ENCODE data around the gene SHISA9. TPM values are rescaled to one million over a fixed set of nuclear protein-coding genes. Genes with fewer than 3 reads are reported as not detected.

Gene SHISA9
- total RNA-seq, 1 experiment from 2014 or later = 0.34 TPM

DNA sequence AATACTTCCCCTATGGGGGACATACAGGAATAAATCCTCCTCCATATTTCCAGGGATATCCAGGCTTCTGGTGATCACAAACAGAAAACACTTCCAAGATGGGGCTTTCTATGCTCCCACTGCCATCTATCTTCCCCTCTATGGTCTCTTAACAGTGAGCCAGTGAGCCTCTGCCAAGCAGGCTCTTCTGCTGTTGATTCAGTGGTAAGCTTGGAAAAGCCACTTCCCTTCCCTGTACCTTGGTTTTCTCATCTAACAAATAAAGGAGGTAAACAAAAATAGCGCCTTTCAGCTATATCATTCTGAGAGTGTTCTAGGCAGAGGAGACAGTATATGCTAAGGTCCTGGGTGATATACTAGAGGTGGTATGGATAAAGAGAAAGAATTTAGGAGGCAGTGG is 368.0 kb downstream of the SHISA9 start:
- no peak for DNase-seq (ENCODE audit: low read depth)

DNA sequence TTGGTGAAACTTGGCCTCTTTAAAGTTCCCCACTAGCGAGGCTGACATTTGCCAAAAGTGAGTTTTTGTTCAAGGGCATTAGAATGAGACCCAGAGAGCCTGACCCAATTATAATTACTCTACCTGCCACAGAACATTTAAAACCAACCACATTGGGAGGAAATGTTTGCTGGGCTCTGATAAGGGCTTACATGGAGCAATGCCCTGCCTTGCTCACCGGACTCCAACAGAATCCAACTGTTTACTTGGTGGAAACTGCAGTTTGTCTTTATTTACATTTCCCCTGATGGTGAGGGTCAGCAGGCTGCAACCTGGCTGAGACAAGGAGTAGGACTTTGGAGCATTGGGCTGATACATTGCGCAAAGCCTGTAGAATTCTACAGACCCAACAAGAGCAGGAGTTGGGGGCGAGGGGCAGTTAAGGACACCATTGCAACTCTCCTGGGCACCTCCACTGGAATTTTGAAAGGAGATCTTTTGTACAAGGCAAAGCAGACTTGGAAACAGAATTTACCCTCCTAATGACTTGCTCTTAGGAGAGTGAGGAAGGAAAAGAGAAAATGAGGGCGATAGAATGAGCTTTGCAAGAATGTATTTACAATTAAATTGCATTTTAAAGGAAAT is 368.6 kb downstream of the SHISA9 start:
- DNase-seq (ENCODE audit: low read depth) = no peak

DNA sequence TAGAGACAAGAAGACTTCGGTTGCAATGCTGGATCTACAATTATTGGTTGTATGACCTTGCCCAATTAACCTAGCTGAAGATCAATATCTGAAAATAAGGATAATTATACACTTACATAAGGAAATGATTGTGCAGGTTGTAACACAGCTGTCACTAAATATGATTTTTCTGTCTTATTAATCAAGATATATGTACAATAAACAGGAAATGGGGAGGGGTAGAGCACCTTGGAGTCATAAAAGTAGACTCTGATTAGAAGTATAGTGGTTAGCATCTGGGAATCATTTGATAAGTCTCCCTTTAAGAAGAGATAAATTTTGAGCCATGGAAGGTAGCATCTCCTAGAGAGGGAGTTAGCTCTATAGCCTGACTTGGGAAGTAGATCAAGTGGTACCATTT is 369.2 kb downstream of the SHISA9 start:
- DNase-seq (ENCODE audit: low read depth) = no peak

DNA sequence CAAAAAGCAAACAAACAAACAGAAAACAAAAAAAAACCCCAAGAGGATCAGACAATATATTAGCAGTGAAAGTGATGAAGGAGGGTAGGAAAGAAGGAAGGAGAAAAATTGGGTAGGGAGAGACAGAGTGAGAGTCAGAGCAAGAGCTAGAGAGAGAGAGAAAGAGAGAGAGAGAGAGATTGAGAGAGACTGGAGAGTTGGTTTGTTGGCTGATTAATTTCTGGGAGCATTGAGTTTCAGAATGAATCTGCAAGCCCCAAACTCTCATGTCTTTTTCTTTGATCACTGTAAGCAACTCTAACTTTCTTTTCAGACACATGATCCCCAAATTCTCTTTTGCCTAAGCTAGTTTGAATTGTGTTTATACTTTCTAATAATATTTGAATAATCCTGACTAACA is 388.1 kb downstream of the SHISA9 start:
- peak; percentile 1 for DNase-seq (ENCODE audit: low read depth)

Other genes with a start within 250 kb of the SHISA9 start
- 40.1 and 40.5 TPM in 2 replicates for gene CPPED1, start 97.7 kb upstream of the SHISA9 start, total RNA-seq (2014; rRNA removed; shearing (Covaris generic))